ENCODE measurements around the gene SMC2.

- TF ChIP-seq POLR2A (IDR thresholded peaks at IDR 0.05; ENCODE audit: low read length): no peak
- TF ChIP-seq GATA1 (IDR thresholded peaks at IDR 0.05; ENCODE audit: low read depth, low read length): no peak
Measured at GRCh38 chr9:104075801-104076753, 18.0 kb upstream of the SMC2 start.

Measured in erythroblast (primary cell).